ENCODE results near the gene TCFL5.

- TF ChIP-seq POLR2A (IDR thresholded peaks at IDR 0.05; ENCODE audit: low read length) = no peak
- TF ChIP-seq GATA1 (IDR thresholded peaks at IDR 0.05; ENCODE audit: low read depth, low read length) = no peak
Observed at GRCh38 chr20:62826646-62827310, 34.8 kb downstream of the TCFL5 start.

Measured in erythroblast (primary cell).